PC-9 (cell line): Measurements from ENCODE around the gene HARS1.

Experiments
- CTCF ChIP-seq: fragments of 200-600 bp; sonication (generic); conservative IDR thresholded peaks from 2 replicates; pipeline ENCODE4 v1.6.1; 2017; ENCODE audit warnings: mixed run types, antibody characterized with exemption, mild to moderate bottlenecking, moderate library complexity
- EZH2 ChIP-seq: fragments of 200-600 bp; sonication (generic); IDR thresholded peaks from 2 replicates; pipeline ENCODE4 v1.8.0; 2017; ENCODE audit warnings: antibody characterized with exemption, low read depth

- TF ChIP-seq CTCF, result no peak
- no peak for TF ChIP-seq EZH2
These were observed 57.1 kb downstream of the HARS1 start for GRCh38 chr5:140634103-140634502.
